SK-N-SH (cell line): ENCODE data around the gene FAIM2. TPM values are rescaled to one million over a fixed set of nuclear protein-coding genes. Genes with fewer than 3 reads are reported as not detected.

Experiments
- CTCF ChIA-PET: fragments of 300-600, 350-600 bp; formaldehyde crosslinking; extraction: SDS; loops from one replicate; lab custom pipeline; 2021; lab: Yijun Ruan, JAX
- POLR2A ChIA-PET: fragments of 350-600 bp; sonication (Branson Sonifier 250); formaldehyde crosslinking; extraction: SDS; loops from one replicate; lab custom pipeline; 2020; ENCODE audit warnings: antibody characterized with exemption, inconsistent platforms; lab: Yijun Ruan, JAX
- DNase-seq: peaks from one replicate; pipeline ENCODE4 v3.0.0; 2012
- H2AFZ ChIP-seq: fragments of 200-600 bp; sonication (generic); 2 replicates; pipeline ENCODE4 v1.8.1; 2016; ENCODE audit warnings: antibody characterized with exemption, mild to moderate bottlenecking, low read depth
- H3F3A ChIP-seq: fragments of 200-600 bp; sonication (generic); replicated peaks from 2 replicates; pipeline ENCODE3; 2016; ENCODE audit warnings: antibody characterized with exemption, mild to moderate bottlenecking; ENCODE audit not compliant: insufficient read depth
- H3K27ac ChIP-seq, 2 experiments: fragments of 200-500 bp in 1 of 2; fragments of 200-600 bp in 1 of 2; sonication (Bioruptor generic) in 1 of 2; sonication (generic), shearing (Covaris generic) in 1 of 2; 2 replicates each; pipeline versions ENCODE4 v1.5.1 to v1.6.1; 2014 to 2016; ENCODE audit warnings: low read depth in 2 of 2, inconsistent platforms in 1 of 2, low read length in 1 of 2, mild to moderate bottlenecking in 1 of 2, mixed read lengths in 1 of 2
- H3K27me3 ChIP-seq: fragments of 200-600 bp; sonication (generic), shearing (Covaris generic); 2 replicates; pipeline ENCODE4 v1.6.1; 2016; ENCODE audit warnings: mixed run types; ENCODE audit not compliant: insufficient read depth
- H3K36me3 ChIP-seq, 2 experiments: fragments of 200-500 bp in 1 of 2; fragments of 200-600 bp in 1 of 2; sonication (Bioruptor generic) in 1 of 2; sonication (generic) in 1 of 2; replicated peaks in 1 of 2; 2 replicates each; pipeline versions ENCODE3 to v1.5.1; 2014 to 2016; ENCODE audit warnings: low read length in 1 of 2, mild to moderate bottlenecking in 1 of 2; ENCODE audit not compliant: insufficient read depth in 2 of 2, control insufficient read depth in 1 of 2
- H3K4me1 ChIP-seq, 2 experiments: fragments of 200-500 bp in 1 of 2; fragments of 200-600 bp in 1 of 2; sonication (Bioruptor generic) in 1 of 2; sonication (generic), shearing (Covaris generic) in 1 of 2; 2 replicates each; pipeline versions ENCODE4 v1.5.1 to v1.6.1; 2014 to 2016; ENCODE audit warnings: low read depth in 1 of 2, low read length in 1 of 2, mixed run types in 1 of 2; ENCODE audit not compliant: insufficient read depth in 2 of 2, control insufficient read depth in 1 of 2
- H3K4me2 ChIP-seq: fragments of 200-600 bp; sonication (generic), shearing (Covaris generic); 2 replicates; pipeline ENCODE4 v1.6.1; 2017; ENCODE audit warnings: mixed run types
- H3K4me3 ChIP-seq, 2 experiments: fragments of 200-500 bp in 1 of 2; fragments of 200-600 bp in 1 of 2; sonication (Bioruptor generic) in 1 of 2; sonication (generic), shearing (Covaris generic) in 1 of 2; 2 replicates each; pipeline versions ENCODE4 v1.5.1 to v1.8.1; 2014 to 2016; ENCODE audit warnings: low read depth in 2 of 2, inconsistent platforms in 1 of 2, low read length in 1 of 2, mild to moderate bottlenecking in 1 of 2, mixed read lengths in 1 of 2, moderate library complexity in 1 of 2
- H3K79me2 ChIP-seq: fragments of 200-600 bp; sonication (generic); 2 replicates; pipeline ENCODE4 v1.8.1; 2017; ENCODE audit warnings: mild to moderate bottlenecking; ENCODE audit not compliant: insufficient read depth
- H3K9ac ChIP-seq: fragments of 200-600 bp; sonication (generic); 2 replicates; pipeline ENCODE4 v1.6.1; 2017; ENCODE audit warnings: mixed run types
- H3K9me2 ChIP-seq: fragments of 200-600 bp; sonication (generic); 2 replicates; pipeline ENCODE4 v1.6.1; 2017; ENCODE audit warnings: mixed run types
- H3K9me3 ChIP-seq: fragments of 200-600 bp; sonication (generic); 2 replicates; pipeline ENCODE4 v1.6.1; 2017; ENCODE audit warnings: mixed run types, mild to moderate bottlenecking, moderate library complexity
- H4K20me1 ChIP-seq: fragments of 200-600 bp; sonication (generic); 2 replicates; pipeline ENCODE4 v1.6.1; 2017; ENCODE audit warnings: mild to moderate bottlenecking, mixed run types; ENCODE audit not compliant: insufficient read depth
- CTCF ChIP-seq: fragments of 200-600 bp; sonication (generic); IDR thresholded peaks from 2 replicates; pipeline ENCODE4 v1.6.1; 2017; ENCODE audit warnings: antibody characterized with exemption, mild to moderate bottlenecking, moderate library complexity
- ELF1 ChIP-seq: IDR thresholded peaks from 2 replicates; pipeline ENCODE4 v1.4.0; 2012
- EZH2phosphoT487 ChIP-seq: fragments of 200-600 bp; sonication (generic); IDR thresholded peaks from 2 replicates; pipeline ENCODE4 v1.6.1; 2017; ENCODE audit warnings: low read depth, mixed run types, mild to moderate bottlenecking, antibody characterized with exemption, moderate library complexity, borderline replicate concordance
- FOSL2 ChIP-seq: IDR thresholded peaks from 2 replicates; pipeline ENCODE4 v1.4.0; 2012; ENCODE audit warnings: low read depth, mild to moderate bottlenecking, moderate library complexity, borderline replicate concordance
- FOXM1 ChIP-seq: IDR thresholded peaks from 2 replicates; pipeline ENCODE4 v1.4.0; 2012; ENCODE audit warnings: low read depth, mild to moderate bottlenecking
- GATA2 ChIP-seq: sonication (generic); formaldehyde crosslinking; IDR thresholded peaks from 2 replicates; pipeline ENCODE4 v1.5.0; 2020; ENCODE audit warnings: mild to moderate bottlenecking, missing genetic modification reagents
- IRF3 ChIP-seq: fragments of 150-350 bp; IDR thresholded peaks from 2 replicates; pipeline ENCODE4 v1.6.1; 2016; ENCODE audit warnings: mild to moderate bottlenecking, low read depth, low read length
- MAX ChIP-seq: IDR thresholded peaks from 2 replicates; pipeline ENCODE4 v1.4.0; 2012; ENCODE audit warnings: low read depth
- MEF2A ChIP-seq: IDR thresholded peaks from 2 replicates; pipeline ENCODE4 v1.4.0; 2012; ENCODE audit warnings: low read depth, borderline replicate concordance
- RCOR1 ChIP-seq: fragments of 150-350 bp; IDR thresholded peaks from 2 replicates; pipeline ENCODE4 v1.6.1; 2017; ENCODE audit warnings: antibody characterized with exemption, low read length
- RXRA ChIP-seq: IDR thresholded peaks from 2 replicates; pipeline ENCODE4 v1.4.0; 2012; ENCODE audit warnings: low read depth, mild to moderate bottlenecking, borderline replicate concordance
- SMC3 ChIP-seq: IDR thresholded peaks from 2 replicates; pipeline ENCODE4 v1.6.1; 2012; ENCODE audit warnings: low read depth, low read length, improper control_type of control experiment
- TCF12 ChIP-seq: IDR thresholded peaks from 2 replicates; pipeline ENCODE4 v1.4.0; 2012
- USF1 ChIP-seq: IDR thresholded peaks from 2 replicates; pipeline ENCODE4 v1.4.0; 2012; ENCODE audit warnings: low read depth, borderline replicate concordance
- ZBTB33 ChIP-seq: IDR thresholded peaks from 2 replicates; pipeline ENCODE4 v1.4.0; 2012; ENCODE audit warnings: low read depth, borderline replicate concordance
- WGBS: methylation state at CpG from one replicate; pipeline ENCODE4 v1.1.6; 2017; ENCODE audit warnings: low lambda C conversion rate; 5-methylcytosine and 5-hydroxymethylcytosine counted together
- polyA plus RNA-seq, 3 experiments: library from polyadenylated mRNA; depleted of rRNA; stranded (reverse); fragments of >200 nt; gene quantifications; 2 replicates each; pipeline ENCODE4 v1.2.3, GENCODE V29; 2012

FAIM2 gene
- polyA plus RNA-seq, 1 of the 3 experiments (the other 2 are of a cell fraction), result 11.3 TPM

GRCh38 chr12:49923035-49923644, 19.4 kb upstream of the FAIM2 start:
- no peak for DNase-seq
- Histone ChIP-seq H3K9me2 (no peaks in the 10 kb centered on the region), H3K9ac (no peak overlapping the region), H3K36me3 (no peaks in the 10 kb centered on the region), H3K27me3 (no peaks in the 10 kb centered on the region), H2AFZ (no peak overlapping the region), H3K4me1 (0 out of 4 replicates have a peak, but pooled peaks cover 0 to 4% of the 10 kb centered on the region in 2 experiments), H3K4me3 (no peak overlapping the region), H3K4me2 (no peak overlapping the region), H4K20me1 (no peaks in the 10 kb centered on the region), H3F3A (no peaks in the 10 kb centered on the region), H3K27ac (no peak overlapping the region), H3K9me3 (no peaks in the 10 kb centered on the region), H3K79me2 (no peaks in the 10 kb centered on the region)
- 89% methylated on average over 7 of the region's 7 CpGs for WGBS
- POLR2A ChIA-PET, result interaction anchor here (1.3 kb wide), 1 partner anchor 23 kb away, joined by 3 read pairs; no protein-coding TSS in a partner anchor
- CTCF ChIA-PET, result interaction anchor here (2.1 kb wide), 1 partner anchor 22 kb away, joined by 10 read pairs; no protein-coding TSS in a partner anchor
- TF ChIP-seq USF1 (no peak), FOSL2 (no peak), GATA2 (CRISPR knock-in tag) (no peak), SMC3 (no peak), FOXM1 (no peak), MAX (no peak), EZH2phosphoT487 (no peak), IRF3 (no peak), TCF12 (no peak), CTCF (no peak), ZBTB33 (no peak), RCOR1 (no peak), MEF2A (no peak), ELF1 (no peak), RXRA (no peak)
